Activated CD4-positive, alpha-beta T cell treated with anti-CD3 and anti-CD28 coated beads for 36 hours (primary cell): ENCODE data around the gene PRKCE. TPM values are rescaled to one million over a fixed set of nuclear protein-coding genes. Genes with fewer than 3 reads are reported as not detected.

Experiments used
- ATAC-seq: fragments of 200-7000 bp; cut with Tn5 transposase; one replicate; pipeline ENCODE4 v1.10.0; 2021; ENCODE audit warnings: mild to moderate bottlenecking, moderate library complexity
- CTCF ChIA-PET: fragments of 350-600 bp; sonication (Branson Sonifier 250); formaldehyde crosslinking; loops from one replicate; lab custom pipeline; 2021; ENCODE audit warnings: antibody characterized with exemption; lab: Charles Lee
- POLR2A ChIA-PET: fragments of 350-600 bp; sonication (Branson Sonifier 250); formaldehyde crosslinking; loops from one replicate; lab custom pipeline; 2021; ENCODE audit warnings: antibody characterized with exemption, inconsistent platforms; lab: Charles Lee
- DNase-seq: peaks from one replicate; pipeline ENCODE4 v3.0.0-alpha.2; 2020
- H3K27ac Mint-ChIP-seq: one replicate; pipeline ENCODE4 v1.8.0; 2021; ENCODE audit warnings: mixed read lengths
- H3K27me3 Mint-ChIP-seq: one replicate; pipeline ENCODE4 v1.8.0; 2021; ENCODE audit warnings: mixed read lengths
- H3K36me3 Mint-ChIP-seq: one replicate; pipeline ENCODE4 v1.8.0; 2021; ENCODE audit warnings: low read depth, mixed read lengths
- H3K4me1 Mint-ChIP-seq: one replicate; pipeline ENCODE4 v1.8.0; 2021; ENCODE audit warnings: mixed read lengths
- H3K4me3 Mint-ChIP-seq: one replicate; pipeline ENCODE4 v1.8.0; 2021; ENCODE audit warnings: mild to moderate bottlenecking, moderate library complexity, mixed read lengths
- H3K9me3 Mint-ChIP-seq: one replicate; pipeline ENCODE4 v1.8.0; 2021; ENCODE audit warnings: low read depth, mixed read lengths
- intact Hi-C, 2 experiments: fragments of 100-400 bp; cut with DNase I in 1 of 2; cut with micrococcal nuclease in 1 of 2; formaldehyde crosslinking; loops; one replicate each; pipeline versions ENCODE4 v1.14.2 to v1.15.1; 2022 to 2024; cut with DNase I, micrococcal nuclease
- total RNA-seq, 2 experiments: library from RNA; stranded (reverse); gene quantifications; one replicate each; pipeline ENCODE4 v1.2.3, GENCODE V29; 2021

Gene PRKCE
- total RNA-seq, 2 experiments from 2014 or later = 9.0 to 13.2 TPM

- POLR2A ChIA-PET = interaction anchor here (1.5 kb wide), 1 partner anchor 129 kb away, joined by 4 read pairs; no protein-coding TSS in a partner anchor
- intact Hi-C loops = no loop called here
- CTCF ChIA-PET = interaction anchor here (0.6 to 7.7 kb wide), 7 partner anchors 9 to 286 kb away, joined by 3 to 63 read pairs (median 3); no protein-coding TSS in a partner anchor
- Mint-ChIP-seq H3K4me1 (peaks cover 27% of the 10 kb centered on the region), H3K36me3 (peaks cover 7% of the 10 kb centered on the region), H3K4me3 (peak overlapping the region; percentile 87), H3K27ac (peak overlapping the region; percentile 31), H3K27me3 (peaks cover 6% of the 10 kb centered on the region), H3K9me3 (no peaks in the 10 kb centered on the region)
- no peak for ATAC-seq
- no peak for DNase-seq
Observed at GRCh38 chr2:45649462-45649857, 2.0 kb upstream of the PRKCE start.

DNA sequence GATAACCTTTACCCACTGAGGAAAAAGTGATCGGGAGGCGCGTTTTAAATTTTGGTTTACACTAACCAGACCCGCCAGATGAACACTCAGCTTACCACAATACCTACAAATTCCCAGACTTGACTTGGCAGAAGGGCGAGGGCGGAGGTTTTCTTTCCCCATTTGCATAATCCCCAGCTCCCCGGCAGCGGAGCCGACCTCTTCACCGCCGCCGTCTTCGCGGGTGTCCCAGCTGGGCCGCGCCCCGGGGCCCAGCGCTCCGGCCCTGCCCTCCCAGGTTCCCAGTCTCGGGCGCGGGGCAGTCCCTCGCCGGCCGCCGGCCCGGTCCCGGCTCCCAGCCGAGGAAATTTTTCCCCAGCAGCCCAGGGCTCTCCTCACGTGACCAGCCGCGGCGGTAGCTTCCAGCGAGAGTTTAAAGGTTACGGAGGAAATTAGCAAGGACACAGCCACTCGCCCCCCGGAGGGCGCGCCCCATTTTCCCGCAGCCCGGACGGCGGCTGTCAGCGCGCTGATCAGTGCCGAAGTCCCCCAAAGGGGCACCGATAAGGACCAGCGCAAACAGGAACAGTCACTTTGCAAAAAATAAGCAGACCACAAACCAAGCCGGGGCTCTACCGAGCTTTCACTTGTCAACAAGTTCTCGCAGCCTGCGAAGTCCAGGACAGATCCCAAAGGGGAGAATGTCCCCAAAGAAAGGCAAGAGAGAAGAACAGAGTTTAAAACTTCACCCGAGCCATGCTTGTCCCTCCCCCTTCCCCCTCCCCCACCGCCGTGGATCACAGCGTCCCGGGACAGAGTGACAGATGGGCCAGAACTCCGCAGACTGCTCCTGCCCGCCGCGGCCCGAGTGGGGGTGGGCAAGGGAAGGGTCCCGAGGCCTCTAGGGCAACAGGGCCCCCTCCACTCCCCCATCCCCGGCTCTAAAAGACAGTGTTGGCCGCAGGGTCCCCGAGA, 1.3 kb upstream of the PRKCE start:
- H3K36me3 Mint-ChIP-seq = peaks cover 7% of the 10 kb centered on the region
- ChIA-PET CTCF (interaction anchor here (0.7 to 7.7 kb wide), 6 partner anchors 10 to 285 kb away, joined by 3 to 63 read pairs (median 4); no protein-coding TSS in a partner anchor), POLR2A (interaction anchor here (0.6 to 1.5 kb wide), 4 partner anchors 128 to 1482 kb away, joined by 3 to 5 read pairs (median 4); no protein-coding TSS in a partner anchor)
- H3K4me1 Mint-ChIP-seq = peaks cover 27% of the 10 kb centered on the region
- ATAC-seq = peak; percentile 27
- intact Hi-C loops = loop anchor here (1.0 to 10.0 kb wide), 6 partner anchors 39 to 1289 kb away; partner anchors contain the start of genes CAMKMT (in 1 of the 2), EPAS1 (in 1 of the 2), MCFD2 (in 1 of the 2) and PREPL (in 1 of the 2)
- H3K27me3 Mint-ChIP-seq = peaks cover 6% of the 10 kb centered on the region
- DNase-seq = peak; percentile 77
- no peaks in the 10 kb centered on the region for H3K9me3 Mint-ChIP-seq
- H3K4me3 Mint-ChIP-seq = peak overlapping the region; percentile 87
- H3K27ac Mint-ChIP-seq = peak overlapping the region; percentile 89

- Mint-ChIP-seq H3K4me1 (peaks cover 27% of the 10 kb centered on the region), H3K9me3 (no peaks in the 10 kb centered on the region), H3K4me3 (peak overlapping the region; percentile 87), H3K36me3 (peaks cover 7% of the 10 kb centered on the region), H3K27ac (peak overlapping the region; percentile 96), H3K27me3 (peaks cover 6% of the 10 kb centered on the region)
- intact Hi-C loops = loop anchor here (1.0 to 10.0 kb wide), 8 partner anchors 40 to 1290 kb away; partner anchors contain the start of genes SRBD1 (in 2 of the 2), CAMKMT (in 1 of the 2), EPAS1 (in 1 of the 2) and MCFD2 (in 1 of the 2)
- ChIA-PET CTCF (interaction anchor here (1.6 to 7.7 kb wide), 2 partner anchors 10 to 129 kb away, joined by 4 to 63 read pairs; no protein-coding TSS in a partner anchor), POLR2A (interaction anchor here (0.6 to 1.5 kb wide), 3 partner anchors 128 to 1483 kb away, joined by 3 to 5 read pairs (median 4); no protein-coding TSS in a partner anchor)
- DNase-seq (peak; percentile 94), ATAC-seq (peak; percentile 85)
Observed at GRCh38 chr2:45650851-45651414, 542 bp upstream of the PRKCE start.

- ChIA-PET POLR2A (interaction anchor here (0.6 kb wide), 1 partner anchor 514 kb away, joined by 4 read pairs; no protein-coding TSS in a partner anchor), CTCF (interaction anchor here (1.2 to 1.6 kb wide), 2 partner anchors 126 to 672 kb away, joined by 3 to 7 read pairs; no protein-coding TSS in a partner anchor)
- peaks cover 6% of the 10 kb centered on the region for H3K27me3 Mint-ChIP-seq
- peaks cover 27% of the 10 kb centered on the region for H3K4me1 Mint-ChIP-seq
- no peaks in the 10 kb centered on the region for H3K9me3 Mint-ChIP-seq
- peak overlapping the region; percentile 78 for H3K4me3 Mint-ChIP-seq
- H3K36me3 Mint-ChIP-seq = peaks cover 7% of the 10 kb centered on the region
- H3K27ac Mint-ChIP-seq = peak overlapping the region; percentile 66
- peak; percentile 50 for DNase-seq
- no peak for ATAC-seq
- intact Hi-C loops = loop anchor here in 1 of 2 experiments (5.0 to 10.0 kb wide), 3 partner anchors 645 to 1262 kb away; partner anchors contain the start of genes EPAS1 and MCFD2
Observed at GRCh38 chr2:45652090-45653031, 886 bp downstream of the PRKCE start.

DNA sequence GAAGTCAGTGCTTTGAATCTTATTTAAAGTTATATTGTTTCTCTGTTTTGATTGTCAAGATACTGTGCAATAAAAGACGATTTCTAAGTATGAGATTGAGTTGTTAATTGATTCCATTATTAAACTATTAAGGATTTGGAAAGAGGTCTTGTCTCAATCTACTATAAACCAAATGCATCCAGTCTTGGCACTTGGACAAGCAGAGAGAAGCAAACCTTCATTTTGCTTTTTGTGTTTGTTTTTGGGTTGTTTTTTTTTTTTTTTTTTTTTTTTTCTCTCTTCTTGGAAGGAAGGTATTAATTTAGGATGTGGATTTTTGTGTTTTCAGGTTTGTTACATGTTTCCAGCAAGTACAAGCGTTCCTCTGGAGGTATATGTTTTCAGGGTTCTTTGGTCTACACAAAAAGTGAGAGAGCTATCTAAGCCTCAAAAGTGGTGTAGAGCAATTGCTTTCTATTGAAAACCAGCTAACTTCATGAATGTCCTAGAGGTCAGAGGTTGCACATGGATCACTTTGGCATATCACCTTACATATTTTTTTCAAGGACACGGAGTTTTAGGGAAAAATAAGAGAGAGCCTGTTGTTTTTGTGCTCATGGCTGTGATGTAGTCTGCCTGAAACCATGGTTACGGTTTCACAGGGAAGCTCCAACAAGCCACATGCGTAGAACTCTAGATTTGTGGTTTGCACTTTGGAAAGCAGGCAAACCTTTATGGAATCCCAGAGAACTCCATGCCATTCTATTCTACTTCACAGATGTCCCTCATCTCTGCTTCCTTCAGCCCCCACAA, 1.8 kb downstream of the PRKCE start:
- intact Hi-C loops = loop anchor here in 1 of 2 experiments (5.0 to 10.0 kb wide), 3 partner anchors 644 to 1261 kb away; partner anchors contain the start of genes EPAS1 and MCFD2
- H3K4me3 Mint-ChIP-seq = peak overlapping the region; percentile 78
- no peak overlapping the region for H3K27ac Mint-ChIP-seq
- ChIA-PET CTCF (interaction anchor here (0.5 to 1.6 kb wide), 5 partner anchors 9 to 1671 kb away, joined by 3 to 7 read pairs (median 6); no protein-coding TSS in a partner anchor), POLR2A (no interaction called here)
- H3K9me3 Mint-ChIP-seq = no peaks in the 10 kb centered on the region
- peaks cover 6% of the 10 kb centered on the region for H3K27me3 Mint-ChIP-seq
- ATAC-seq (no peak), DNase-seq (no peak)
- peaks cover 27% of the 10 kb centered on the region for H3K4me1 Mint-ChIP-seq
- peaks cover 7% of the 10 kb centered on the region for H3K36me3 Mint-ChIP-seq

DNA sequence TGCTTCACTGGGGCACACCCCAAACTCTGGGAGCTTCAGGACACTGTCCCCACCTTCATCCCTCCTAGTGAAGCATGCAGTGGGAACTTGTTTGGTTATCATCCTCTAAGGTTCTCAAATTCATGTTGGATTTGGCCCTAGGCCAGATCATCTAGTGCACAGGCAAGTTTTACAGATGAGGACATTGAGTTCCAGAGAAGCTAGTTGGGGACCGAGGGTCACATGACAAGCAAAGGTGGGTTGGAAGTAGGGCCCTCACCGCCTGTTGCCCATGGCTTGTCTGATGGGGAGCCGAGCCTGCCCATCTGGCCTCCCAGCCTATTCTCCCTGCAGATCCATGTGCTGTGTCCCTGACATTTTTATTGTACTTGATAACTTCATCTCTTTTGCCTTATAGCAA, 2.8 kb downstream of the PRKCE start:
- no peak overlapping the region for H3K4me3 Mint-ChIP-seq
- H3K9me3 Mint-ChIP-seq = no peaks in the 10 kb centered on the region
- CTCF ChIA-PET = interaction anchor here (0.6 to 1.0 kb wide), 4 partner anchors 8 to 352 kb away, joined by 3 to 6 read pairs (median 4); no protein-coding TSS in a partner anchor
- intact Hi-C loops = loop anchor here in 1 of 2 experiments (5.0 to 10.0 kb wide), 3 partner anchors 643 to 1261 kb away; partner anchors contain the start of genes EPAS1 and MCFD2
- peaks cover 25% of the 10 kb centered on the region for H3K4me1 Mint-ChIP-seq
- H3K27me3 Mint-ChIP-seq = peaks cover 6% of the 10 kb centered on the region
- POLR2A ChIA-PET = no interaction called here
- no peak for ATAC-seq
- no peak overlapping the region for H3K27ac Mint-ChIP-seq
- no peak for DNase-seq
- peaks cover 7% of the 10 kb centered on the region for H3K36me3 Mint-ChIP-seq

DNA sequence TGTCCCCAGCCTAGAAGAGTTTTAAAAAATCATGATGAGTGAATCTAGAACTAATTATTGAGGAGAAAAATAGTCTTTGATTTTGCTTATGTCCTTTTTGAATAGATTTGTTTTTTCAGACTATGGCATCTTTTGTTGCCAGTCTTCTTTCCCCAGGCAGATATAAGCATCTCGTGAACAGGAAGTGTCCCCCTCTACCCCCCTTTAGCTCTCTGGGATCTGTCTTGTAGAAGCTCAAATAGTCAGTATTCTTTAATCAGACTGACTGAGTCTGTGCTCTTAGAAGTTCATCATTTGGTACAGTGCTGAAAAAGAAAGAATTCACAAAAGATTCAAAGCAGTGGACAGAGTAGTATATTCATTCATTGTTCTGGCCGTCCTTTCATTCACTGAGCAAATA, 10.4 kb downstream of the PRKCE start:
- H3K4me1 Mint-ChIP-seq = no peaks in the 10 kb centered on the region
- intact Hi-C loops = no loop called here
- ATAC-seq (no peak), DNase-seq (no peak)
- H3K36me3 Mint-ChIP-seq = no peaks in the 10 kb centered on the region
- CTCF ChIA-PET = no interaction called here
- no peaks in the 10 kb centered on the region for H3K27me3 Mint-ChIP-seq
- H3K27ac Mint-ChIP-seq = no peak overlapping the region
- H3K4me3 Mint-ChIP-seq = no peak overlapping the region
- H3K9me3 Mint-ChIP-seq = no peaks in the 10 kb centered on the region
- POLR2A ChIA-PET = no interaction called here

- Mint-ChIP-seq H3K4me1 (peaks cover 5% of the 10 kb centered on the region), H3K36me3 (no peaks in the 10 kb centered on the region), H3K27ac (no peak overlapping the region), H3K9me3 (no peaks in the 10 kb centered on the region), H3K27me3 (no peaks in the 10 kb centered on the region), H3K4me3 (no peak overlapping the region)
- no peak for ATAC-seq
- POLR2A ChIA-PET = no interaction called here
- no peak for DNase-seq
- CTCF ChIA-PET = interaction anchor here (0.9 to 1.2 kb wide), 3 partner anchors 64 to 118 kb away, joined by 3 to 4 read pairs (median 3); no protein-coding TSS in a partner anchor
- intact Hi-C loops = no loop called here
Observed at GRCh38 chr2:45664635-45665261, 13.3 kb downstream of the PRKCE start.

- peaks cover 3% of the 10 kb centered on the region for H3K36me3 Mint-ChIP-seq
- no peaks in the 10 kb centered on the region for H3K27me3 Mint-ChIP-seq
- H3K9me3 Mint-ChIP-seq = no peaks in the 10 kb centered on the region
- intact Hi-C loops = no loop called here
- CTCF ChIA-PET = no interaction called here
- no peak for ATAC-seq
- DNase-seq = no peak
- no peak overlapping the region for H3K27ac Mint-ChIP-seq
- no peak overlapping the region for H3K4me3 Mint-ChIP-seq
- H3K4me1 Mint-ChIP-seq = peaks cover 5% of the 10 kb centered on the region
- POLR2A ChIA-PET = no interaction called here
Observed at GRCh38 chr2:45668509-45668908, 17.0 kb downstream of the PRKCE start.
